CD4-positive, alpha-beta T cell treated with Interleukin-2 at 100 ng/mL for 4 hours (primary cell): ENCODE data around the gene PLGRKT.
"Not testable (repeated sequence)": the region's sequence is repeated elsewhere in the genome, so short reads cannot be mapped to it uniquely, and the experiment has no call there.

Experiments used
- DNase-seq: peaks from one replicate; pipeline ENCODE4 v3.0.0-alpha.2; 2020; ENCODE audit warnings: low spot score

PLGRKT gene

DNA sequence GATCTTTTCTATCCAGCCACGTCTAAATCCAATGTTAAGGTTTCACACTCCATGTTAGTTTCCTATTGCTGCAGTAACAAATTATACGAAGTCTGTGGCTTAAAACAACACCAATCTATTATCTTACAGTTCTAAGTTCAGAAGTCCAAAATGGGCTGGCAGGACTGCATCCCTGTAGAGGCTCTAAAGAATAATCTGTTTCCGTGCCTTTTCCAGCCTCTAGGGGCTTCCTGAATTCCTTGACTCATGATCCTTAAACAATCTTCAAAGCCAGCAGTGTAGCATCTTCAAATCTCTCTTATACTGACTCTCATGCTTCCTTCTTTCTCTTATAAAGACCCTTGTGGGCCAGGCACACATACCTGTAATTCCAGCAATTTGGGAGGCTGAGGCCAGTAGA, 6.8 kb downstream of the PLGRKT start:
- DNase-seq, result no peak

DNA sequence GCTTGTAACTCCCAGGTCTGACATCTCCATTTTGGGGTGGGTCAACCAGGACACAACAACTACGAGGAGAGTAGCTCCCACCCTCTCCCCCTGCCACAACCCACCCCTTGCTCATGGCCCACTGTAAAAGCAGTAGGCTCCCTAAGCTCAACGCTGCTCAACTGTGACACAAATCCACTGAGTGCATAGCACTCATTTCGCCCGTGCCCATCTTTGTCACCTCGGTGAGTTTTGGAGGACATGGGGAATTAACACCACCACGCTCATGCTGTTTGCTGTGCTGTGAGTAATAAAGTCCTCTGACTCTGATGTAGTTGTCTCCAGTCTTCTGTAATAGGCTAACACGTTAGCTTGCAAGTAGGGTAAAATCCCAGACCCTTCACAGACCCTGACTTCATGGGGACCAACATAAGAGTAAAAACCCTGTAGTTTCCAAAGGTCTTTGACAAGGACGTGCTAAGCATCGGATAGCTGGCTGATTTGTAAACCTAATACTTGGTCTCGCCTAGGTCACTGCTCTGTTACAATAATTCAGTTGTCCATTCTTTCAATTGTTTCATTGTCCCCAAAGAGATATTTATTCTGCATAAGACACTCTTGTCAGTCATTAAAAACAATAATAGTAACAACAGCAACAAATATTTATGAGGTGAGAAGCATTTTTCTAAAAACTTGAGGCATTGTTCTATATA, 7.7 kb downstream of the PLGRKT start:
- no peak for DNase-seq

DNA sequence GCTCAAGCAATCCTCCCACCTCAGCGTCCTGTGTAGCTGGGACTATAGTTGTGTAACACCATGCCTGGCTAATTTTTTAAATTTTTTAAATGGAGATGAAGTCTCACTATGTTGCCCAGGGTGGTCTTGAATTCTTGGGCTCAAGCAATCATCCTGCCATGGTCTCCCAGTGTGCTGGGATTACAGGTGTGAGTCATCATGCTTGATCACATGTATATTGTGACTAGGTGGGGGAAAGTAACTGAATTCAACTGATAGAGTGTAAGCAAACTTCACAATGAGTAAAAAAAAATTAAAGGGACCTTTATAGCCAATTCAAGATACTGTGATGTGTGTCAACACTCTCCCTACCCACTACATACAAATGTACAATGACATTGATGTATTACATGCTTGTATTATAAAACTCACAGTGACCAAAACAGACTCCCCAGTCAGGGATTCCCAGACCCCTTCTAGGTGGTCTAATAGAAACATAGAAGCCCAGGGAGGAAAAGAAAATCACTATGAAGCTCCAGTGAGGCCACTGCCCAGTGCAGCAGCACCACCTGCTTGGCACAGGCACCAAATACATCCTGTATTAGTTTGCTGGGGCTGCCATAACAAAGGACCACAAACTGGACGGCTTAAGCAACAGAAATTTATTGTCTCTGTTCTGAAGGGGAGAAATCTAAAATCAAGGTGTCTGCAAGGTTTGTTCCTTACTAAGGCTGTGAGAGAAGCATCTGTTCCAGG, 8.8 kb downstream of the PLGRKT start:
- no peak for DNase-seq

DNA sequence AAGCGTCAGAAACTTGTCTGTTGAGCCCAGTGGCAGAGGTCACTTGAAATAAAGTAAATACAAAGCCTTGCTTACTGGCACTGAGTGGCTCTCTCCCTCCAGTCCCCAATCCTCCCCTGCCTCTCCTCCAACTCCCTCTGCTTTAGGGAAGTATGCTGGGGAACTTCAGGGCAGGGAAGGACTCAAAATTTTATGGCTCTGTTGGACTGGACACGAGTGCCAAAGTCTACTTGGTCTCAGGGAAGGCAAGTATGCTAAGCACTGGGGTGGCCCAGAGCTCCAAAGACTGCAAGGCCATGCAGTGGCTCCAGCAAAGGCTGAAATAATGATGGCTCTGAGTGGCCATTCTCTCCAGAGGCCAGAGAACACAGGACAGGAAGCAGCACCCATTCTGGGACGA, 9.6 kb downstream of the PLGRKT start:
- no peak for DNase-seq

DNA sequence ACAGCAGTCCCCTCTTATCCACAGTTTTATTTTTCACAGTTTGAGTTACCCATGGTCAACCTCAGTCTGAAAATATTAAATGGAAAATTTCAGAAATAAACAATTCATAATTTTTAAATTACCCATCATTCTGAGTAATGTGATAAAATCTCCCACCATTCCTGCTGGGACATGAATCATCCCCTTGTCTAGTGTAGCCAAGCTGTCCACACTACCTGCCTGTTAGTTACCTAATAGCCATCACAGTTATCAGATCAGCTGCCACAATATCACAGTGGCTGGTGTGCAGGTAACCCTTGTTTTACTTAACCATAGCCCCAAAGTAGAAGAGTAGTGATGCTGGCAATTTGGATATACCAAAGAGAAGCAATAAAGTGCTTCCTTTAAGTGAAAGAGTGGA, 10.7 kb downstream of the PLGRKT start:
- DNase-seq, result no peak

DNA sequence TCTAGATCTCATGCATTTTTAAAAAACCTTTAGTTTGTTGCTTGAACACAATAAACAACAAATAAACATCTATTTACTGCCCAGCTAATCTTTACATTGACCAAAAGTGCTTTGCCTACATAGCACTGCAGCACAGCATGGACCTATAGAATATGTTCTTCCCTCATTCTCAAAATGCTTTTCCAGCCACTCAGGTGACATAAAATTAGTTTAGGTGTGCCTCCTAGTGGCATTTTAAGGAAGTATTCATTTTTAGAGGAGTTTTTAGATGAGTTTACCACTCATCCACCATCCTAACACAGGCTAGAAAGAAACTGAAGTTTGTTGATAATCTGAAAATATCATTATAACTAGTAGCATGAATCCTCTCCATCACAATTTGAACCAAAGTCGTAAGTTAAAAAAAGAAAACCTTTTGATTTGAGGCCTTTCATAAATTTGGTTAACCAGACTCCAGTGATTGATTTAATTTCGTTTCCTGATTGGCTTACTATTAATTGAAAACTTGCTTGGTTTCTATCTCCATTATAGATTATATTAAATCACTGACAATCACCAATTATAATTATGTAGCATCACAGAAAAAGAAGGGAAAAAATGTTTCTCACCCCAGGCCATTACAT, 12.6 kb downstream of the PLGRKT start:
- peak; percentile 64 for DNase-seq

DNA sequence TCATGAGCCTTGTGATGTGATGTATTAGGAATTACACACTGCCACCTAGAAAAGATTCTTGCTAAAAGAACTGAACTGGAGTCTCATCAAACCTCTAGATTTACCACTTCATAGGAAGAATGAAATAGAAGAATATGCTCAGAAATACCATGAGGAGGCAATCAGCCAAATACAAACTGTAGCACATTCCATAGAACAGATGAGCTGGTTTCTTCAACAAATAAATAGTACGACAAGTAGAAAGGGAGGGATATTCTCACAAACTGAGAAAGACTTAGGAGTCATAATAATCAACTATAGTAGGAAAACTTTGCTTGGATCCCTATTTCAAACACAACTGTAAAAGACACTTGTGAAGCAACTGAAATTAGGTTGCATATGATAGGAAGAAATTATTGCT, 15.4 kb downstream of the PLGRKT start:
- DNase-seq, result no peak

DNA sequence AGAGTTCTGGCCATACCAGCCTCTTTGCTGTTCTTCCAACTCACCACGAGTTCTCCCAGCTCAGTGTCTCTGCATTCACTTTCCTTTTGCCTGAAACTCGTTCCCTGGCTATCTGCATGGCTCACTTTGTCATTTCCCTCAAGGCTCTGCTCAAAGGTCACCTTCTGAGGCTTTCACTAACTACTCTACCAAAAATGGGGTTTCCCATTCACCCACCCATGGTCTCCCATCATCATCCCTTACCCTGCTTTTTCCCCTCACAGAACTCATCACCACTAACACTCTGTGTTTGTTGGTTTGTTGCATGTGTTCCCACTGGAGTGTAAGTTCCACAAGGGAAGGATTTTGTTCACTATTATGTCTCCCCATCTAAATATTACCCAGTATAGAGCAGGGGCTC, 16.6 kb downstream of the PLGRKT start:
- no peak for DNase-seq

DNA sequence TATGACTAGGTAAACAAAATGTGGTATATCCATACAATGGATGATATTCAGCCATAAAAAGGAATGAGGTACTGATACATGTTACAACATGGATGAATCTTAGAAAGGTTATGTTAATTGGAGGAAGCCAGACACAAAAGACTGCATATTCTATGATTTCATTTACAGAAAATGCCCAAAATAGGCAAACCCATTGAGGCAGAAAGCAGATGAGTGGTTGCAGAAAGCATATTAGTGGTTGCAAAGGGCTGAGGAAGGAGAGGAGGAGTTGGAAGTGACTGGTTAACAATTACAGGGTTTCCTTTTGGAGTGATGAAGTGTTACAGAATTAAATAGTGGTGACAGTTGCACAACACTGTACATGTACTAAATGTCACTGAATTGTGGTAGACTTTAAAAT, 17.7 kb downstream of the PLGRKT start:
- DNase-seq, result no peak

DNA sequence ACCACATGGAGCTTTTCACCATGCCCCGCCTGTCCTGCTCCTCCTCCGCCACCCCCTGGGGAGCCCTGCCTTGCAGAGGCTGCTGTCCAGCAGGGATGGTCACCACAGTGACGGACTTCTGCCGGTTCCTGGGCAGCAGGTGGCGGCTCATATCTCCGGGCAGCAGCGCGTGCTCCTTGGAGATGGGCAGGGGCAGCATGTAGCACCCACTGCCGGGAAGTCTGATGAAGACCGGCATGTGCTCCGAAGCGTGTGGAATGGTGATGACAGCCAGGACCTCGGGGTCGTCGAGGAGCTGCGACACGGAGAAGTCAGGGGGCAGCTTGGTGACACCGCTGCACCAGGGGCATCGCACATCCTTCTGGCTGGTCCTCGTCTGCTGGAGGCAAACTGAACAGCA, 19.2 kb downstream of the PLGRKT start:
- DNase-seq, result no peak

DNA sequence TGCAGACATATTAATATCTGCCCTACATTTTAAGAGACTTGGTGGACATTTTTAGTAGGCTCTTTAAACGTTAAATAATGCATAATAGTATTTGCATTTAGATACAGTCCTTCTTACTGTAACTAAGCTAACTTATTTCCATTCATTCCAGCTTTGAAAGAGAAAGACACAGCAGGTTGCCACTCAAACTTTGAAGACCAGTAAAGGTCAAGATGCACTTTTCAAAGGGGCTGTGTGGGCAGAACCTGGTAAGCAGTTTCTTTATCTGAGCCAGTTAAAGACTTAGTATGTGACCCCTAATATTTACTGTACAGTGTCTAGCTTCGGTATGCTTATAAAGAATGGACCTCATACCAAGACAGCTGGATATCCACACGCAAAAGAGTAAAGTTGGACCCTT, 20.8 kb downstream of the PLGRKT start:
- DNase-seq, result no peak

DNA sequence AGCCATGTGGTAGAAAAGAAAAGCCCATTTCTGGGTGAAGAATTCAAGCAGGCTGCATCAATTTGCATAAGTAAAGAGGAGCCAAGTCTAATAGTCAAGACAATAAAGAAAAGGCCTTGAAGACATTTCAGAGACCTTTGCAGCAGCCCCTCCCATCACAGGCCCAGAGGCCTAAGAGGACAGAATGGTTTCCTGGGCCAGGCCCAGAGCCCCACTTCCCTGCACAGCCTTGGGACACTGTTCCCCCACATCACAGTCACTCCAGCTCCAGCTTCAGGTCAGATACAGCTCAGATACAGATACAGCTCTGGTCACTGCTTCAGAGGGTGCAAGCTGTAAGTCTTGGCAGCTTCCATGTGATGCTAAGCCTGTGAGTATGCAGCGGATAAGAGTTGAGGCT, 29.1 kb downstream of the PLGRKT start:
- no peak for DNase-seq

DNA sequence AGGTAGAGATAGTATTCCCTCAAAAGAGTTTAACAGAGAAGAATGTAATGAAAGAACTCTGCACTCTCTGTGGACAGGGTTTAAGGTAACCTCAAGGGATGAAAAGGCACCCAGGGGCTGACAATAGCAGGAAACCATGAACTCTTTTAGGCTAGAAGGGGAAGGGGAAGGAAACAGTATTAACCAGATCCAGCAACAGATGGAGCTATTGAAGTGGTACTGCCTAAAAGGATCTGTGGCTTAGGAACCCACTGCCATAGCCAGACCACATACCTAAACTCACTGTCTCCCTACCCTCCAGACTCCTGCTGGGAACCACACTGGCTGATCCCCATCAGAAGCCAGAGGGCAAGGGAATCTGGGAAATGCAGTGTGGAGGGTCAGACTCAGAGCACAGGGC, 35.5 kb downstream of the PLGRKT start:
- no peak for DNase-seq

DNA sequence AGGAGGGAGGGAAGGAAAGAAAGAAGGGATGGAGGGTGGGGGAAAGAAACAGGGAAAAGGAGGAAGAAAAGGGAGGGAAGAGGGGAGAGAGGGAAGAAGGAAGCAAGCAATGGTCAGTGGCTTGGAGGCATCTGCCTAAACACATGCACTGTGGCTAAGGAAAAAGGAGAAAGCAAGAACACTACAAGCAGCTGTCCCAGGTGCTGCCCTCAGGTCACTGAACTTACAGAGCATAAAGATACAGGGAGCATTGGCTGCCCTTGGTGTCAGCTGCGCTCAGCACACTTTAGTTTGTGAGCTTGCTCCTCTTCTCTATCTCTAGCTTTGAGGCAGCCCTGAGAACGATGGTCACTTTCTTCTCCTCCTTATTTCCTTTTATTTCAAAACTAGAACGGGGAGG, 40.2 kb downstream of the PLGRKT start:
- DNase-seq, result not testable (repeated sequence)

DNA sequence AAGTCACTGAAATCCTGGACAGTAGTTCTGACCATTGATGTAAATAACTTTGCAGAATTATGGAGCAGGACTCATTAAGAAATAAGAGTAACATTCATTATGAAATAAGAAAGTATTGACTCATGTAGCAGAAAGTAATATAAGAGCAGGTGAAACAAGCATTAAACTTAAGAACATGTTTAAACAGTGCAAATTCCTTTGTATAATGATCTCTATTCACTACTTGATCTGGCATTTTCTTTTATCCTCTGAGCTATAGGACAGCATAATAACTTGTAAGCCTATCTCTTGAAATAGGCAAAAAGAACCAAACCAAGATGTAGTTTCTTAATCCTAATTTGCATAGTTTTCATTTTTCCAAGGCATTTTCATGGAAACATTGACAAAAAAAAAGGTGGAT, 42.3 kb downstream of the PLGRKT start:
- DNase-seq, result no peak

DNA sequence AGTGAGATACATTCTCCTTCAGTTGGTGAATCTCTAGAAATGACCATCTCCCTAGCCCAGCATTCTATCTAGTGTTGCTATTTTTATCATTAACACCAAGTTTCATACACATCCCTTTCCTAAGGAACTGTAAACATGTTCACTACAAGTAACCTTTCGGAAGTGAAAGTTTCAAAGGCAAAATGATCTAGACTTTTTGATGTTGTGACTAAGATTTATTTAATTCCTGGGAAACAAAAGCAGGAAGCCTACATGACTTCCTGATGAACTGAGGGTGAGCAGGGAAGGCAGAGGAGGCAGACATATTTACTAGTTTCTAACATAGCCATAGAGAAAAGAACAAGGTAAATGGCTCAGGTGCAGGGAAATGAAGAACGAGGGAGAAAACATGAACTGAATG, 43.7 kb downstream of the PLGRKT start:
- not testable (repeated sequence) for DNase-seq

DNA sequence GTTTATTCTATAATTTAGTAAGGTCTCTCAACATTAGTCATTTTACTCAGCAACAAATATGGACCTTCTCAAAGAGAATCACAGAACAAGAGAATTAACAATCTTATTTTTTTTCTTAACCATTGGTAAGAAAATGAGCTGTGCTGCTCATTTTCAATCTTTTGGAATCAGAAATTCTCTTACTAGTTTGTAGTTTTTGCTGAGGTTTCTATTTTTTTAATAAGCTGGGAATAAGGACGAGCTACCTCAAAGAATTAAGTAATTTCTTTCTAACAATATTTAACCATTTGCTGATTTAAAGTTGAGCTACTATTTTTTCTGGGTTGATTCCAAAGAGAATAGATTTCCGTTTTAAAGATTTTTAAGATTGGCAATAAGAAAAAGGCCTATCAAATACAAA, 44.2 kb downstream of the PLGRKT start:
- no peak for DNase-seq

DNA sequence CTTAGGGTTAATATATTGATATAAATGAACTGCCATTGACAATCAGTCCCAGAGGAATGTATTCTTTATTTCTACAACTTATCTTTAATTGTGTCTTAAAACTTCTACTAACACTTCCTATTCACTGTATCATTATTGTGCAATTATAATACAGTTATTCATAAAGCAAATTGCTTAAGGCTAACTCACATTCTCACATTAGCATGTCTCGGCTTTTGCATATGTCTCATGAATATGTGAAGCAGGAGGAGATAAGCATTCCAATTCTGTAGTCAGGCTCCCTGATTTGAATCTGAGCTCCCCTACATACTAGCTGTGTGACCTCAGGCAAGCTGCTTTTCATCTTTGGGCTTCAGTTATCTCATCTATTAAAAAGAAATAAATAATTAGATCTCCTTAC, 45.4 kb downstream of the PLGRKT start:
- DNase-seq, result no peak

DNA sequence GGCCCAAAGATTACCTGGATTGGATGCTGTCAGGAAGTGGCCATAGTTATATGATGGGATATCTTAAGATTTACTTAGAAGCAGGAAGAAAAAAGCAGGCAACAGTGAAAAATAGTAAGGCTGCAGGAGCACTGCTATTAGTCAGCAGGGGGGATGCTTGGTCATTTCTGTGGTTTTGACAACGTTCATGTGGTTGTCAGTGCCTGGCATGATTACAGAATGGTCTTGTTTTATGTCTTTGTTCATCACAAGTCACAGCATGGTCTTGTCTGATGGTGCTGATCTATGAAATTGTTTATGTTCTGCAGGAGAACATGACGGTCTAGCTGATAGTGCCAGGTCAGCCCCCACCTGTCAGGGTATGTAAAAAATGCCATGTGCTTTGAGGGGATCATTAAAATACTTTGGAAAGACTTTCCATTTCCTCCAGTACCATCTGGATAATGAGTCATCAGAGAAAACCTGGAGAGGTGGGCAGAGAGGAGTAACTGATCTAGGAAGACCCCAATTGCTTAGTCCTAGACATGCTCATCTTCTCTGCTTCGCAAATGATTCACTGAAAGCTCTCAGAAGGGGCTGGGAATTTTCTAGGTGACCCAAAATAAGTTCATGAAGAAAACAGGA, 48.5 kb downstream of the PLGRKT start:
- DNase-seq, result peak; percentile 5

DNA sequence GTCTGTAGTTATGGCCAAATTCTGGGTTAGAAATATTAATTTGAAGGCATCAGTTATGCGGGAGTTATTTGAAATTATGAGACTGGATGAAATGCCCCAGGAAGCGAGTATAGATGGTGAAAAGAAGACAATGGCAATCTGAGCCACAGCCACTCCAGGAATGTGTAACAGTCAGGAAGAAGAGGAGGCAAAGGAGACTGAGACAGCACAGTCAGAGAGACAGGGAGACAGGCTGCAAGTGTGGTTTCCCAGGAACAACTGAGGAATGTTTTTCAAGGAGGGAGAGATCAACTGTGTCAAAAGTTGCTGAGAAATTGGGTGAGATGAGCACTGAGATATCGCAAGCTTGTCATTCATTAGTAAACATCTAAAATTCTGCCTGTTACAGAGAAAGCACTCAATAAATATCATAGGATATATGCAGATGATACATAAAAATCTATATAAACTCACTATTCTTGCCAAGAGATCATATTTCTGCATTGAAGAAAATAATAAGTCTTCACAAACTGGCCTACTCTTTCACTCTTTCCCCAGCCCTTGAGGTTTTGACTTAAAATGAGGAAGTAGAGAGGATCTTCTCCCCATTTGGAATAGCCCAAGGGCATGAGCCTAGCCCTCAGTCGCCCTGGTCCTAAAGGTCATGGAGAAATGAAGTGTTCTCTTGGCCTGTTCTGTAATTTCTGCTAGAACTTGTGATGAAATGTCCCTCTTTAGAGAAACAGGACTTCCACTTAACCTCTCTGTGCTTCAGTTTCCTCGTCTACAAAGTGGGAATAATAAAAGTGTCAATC, 49.5 kb downstream of the PLGRKT start:
- DNase-seq, result no peak

DNA sequence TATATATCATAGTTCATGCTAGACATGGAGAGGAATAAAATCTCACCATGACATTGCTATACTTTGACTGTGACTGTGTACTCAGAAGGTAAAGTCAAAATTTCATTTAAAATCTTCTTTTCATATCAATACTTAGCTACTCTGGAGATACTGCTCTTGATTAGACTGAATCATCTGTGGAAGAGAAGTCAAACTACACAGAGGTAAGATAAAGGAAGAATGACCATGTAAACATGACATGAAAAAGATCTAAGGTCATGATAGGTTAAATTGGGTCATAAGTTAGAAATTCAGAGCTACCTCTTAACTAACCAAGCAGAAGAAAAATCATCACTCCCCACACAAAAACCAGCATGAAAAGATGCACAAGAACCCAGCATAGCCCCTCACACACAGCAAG, 53.3 kb downstream of the PLGRKT start:
- no peak for DNase-seq

DNA sequence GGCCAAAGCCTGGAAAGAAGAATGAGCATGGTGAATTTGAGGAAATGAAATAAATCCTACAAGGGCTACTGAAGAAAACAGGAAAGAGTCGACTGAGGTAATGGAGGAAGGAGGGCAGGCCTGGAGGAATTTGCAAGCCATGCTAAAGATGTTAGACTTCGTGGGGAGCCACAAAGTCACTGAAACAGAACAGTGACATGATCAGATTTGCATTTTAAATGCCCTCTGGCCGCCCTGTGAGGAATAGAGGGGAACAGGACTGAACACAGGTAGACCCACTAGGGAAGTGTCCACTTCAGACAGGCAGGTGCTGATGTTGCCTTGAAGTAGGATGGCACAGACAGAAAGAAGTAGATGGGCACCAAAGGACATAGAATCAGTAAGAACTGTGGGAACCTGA, 55.2 kb downstream of the PLGRKT start:
- DNase-seq, result no peak
